Iris pigment epithelial cell (primary cell): ENCODE data around the gene DHCR7.

Experiments used
- DNase-seq: peaks from one replicate; pipeline ENCODE4 v3.0.0-alpha.2; 2011; ENCODE audit warnings: low read depth

Gene DHCR7

DNA sequence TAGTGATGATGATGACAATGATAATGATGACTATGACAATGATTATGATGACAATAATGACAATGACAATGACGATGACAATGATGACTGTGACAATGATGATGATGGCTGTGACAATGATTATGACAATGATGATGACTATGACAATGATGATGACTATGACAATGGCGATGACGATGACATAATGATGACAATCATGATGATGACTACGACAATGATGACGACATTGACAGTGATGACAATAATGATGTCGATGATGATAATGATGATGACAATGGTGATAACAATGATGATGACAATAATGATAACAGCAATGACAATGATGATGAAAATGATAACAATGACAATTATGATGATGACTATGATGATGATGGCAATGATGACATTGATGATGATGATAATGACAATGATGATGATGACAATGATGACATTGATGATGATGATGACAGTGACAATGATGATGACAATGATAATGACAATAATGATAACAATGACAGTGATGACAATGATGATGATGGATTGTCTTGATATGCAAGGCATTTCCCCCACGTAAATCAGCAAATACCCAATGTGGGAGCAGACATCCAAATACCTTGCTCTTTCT is 37.7 kb downstream of the DHCR7 start:
- no peak for DNase-seq

GRCh38 chr11:71408826-71409225 is 39.4 kb downstream of the DHCR7 start:
- DNase-seq, result no peak

DNA sequence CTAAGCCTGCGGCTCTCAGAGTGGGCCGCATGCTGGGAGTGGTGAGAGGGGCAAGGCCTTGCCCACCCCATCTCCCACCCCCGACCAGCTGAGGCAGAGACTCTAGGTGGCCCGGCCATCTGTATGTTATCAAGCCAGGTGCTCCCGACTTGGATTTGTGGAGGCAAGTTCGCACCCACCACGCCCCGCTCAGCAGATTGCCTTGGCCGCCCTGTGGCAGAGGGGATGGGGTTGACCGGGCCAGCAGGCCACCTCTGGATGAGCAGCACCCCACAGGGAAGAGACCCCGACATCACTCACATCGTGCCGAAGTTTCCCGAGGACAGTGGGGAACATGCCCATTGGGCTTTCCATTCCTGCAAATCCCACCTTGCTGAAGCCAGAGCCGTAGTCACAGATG is 40.8 kb downstream of the DHCR7 start:
- no peak for DNase-seq

DNA sequence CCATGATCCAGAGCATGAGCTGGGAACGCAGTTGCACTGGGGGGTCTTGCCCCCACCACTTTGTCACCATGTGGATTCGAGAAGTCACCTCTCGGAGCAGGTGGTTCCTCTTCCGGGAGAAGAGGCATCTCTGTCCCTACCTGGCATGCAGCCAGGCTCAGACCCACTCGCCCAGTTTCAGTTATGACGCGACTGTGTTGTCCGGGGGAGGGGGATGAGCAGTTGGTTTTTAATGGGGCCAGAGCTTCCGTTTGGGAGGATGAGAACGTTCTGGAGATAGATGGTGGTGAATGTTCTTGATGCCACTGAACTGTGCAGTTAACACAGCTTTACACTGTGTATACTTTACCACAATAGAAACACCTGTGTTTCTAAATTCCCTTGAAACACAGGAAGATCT is 41.5 kb downstream of the DHCR7 start:
- DNase-seq, result no peak

GRCh38 chr11:71404209-71404608 is 44.0 kb downstream of the DHCR7 start:
- no peak for DNase-seq

DNA sequence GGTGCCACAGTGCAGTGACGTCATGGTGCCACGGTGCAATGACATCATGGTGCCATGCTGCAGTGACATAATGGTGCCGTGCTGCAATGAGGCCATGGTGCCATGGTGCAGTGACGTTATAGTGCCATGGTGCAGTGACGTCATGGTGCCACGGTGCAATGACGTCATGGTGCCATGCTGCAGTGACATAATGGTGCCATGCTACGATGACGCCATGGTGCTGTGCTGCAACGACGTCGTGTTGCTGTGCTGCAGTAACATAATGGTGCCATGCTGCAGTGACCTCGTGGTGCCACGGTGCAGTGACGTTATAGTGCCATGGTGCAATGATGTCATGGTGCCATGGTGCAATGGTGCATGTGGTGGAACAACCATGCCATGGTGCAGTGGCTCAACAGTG is 45.3 kb downstream of the DHCR7 start:
- no peak for DNase-seq

DNA sequence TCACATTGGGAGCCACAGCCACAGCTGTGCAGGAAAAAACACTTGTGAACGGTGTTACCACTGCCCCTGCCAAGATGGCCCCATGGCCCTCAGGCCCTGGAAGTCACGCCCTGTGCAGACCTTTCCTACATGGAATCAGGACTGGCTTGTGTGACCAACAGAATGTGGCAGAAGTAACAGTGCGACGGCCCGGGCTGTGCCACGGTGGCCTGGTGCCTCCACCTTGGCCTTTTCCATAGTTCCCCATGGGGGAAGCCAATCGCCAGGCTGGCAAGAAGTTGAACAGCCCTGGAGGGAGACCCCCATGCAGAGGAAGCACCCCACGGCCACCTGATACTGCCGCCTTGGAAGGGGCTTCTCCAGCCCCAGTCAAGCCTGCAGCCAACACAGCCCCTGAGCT is 48.0 kb downstream of the DHCR7 start:
- DNase-seq, result no peak

- no peak for DNase-seq
Observed at GRCh38 chr11:71399341-71399740, 48.9 kb downstream of the DHCR7 start.

DNA sequence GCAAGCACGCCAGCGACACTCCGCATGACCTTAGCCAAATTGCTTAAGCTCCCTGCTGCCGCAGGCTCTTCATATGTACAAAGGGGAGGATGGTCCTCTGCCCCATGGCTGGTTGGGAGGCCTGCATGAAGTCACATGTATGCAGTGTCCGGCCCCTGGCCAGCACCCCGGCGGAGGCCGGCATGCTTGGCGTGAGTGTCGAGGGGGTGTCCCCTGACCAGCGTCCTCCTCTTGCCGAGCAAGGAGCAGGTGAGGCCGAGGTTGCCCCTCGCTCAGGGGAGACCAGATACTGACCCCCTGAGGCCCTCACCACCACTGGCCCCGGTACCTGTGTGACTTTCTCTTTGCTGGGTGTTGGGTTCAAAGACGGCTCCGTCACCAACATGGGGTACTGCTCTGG is 50.2 kb downstream of the DHCR7 start:
- DNase-seq, result no peak

DNA sequence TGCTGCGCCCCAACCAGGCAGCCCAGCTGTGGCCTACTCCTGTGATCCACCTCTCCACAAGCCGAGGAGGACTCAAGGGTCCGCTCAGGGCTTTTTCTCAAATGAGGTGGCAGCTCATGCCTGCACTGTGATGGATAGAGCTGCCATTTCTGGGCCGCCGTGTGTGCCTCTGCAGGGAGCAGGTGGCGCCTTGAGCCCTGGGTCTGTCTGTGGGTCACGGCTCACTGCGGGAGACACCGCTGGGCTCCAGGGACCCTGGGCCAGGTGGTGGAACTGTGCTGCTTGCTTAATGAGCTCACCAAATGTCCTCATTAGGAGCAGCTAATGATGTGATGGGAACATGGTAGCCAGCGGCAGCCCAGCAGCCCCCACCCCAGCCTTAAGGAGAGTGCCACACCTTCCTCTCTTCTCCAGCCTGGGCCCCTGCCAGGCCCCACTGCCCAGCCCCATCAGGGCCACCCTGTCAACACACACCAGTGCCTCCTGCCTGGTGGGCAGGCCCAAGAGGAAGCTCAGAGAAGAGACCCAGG is 50.8 kb downstream of the DHCR7 start:
- DNase-seq, result no peak

DNA sequence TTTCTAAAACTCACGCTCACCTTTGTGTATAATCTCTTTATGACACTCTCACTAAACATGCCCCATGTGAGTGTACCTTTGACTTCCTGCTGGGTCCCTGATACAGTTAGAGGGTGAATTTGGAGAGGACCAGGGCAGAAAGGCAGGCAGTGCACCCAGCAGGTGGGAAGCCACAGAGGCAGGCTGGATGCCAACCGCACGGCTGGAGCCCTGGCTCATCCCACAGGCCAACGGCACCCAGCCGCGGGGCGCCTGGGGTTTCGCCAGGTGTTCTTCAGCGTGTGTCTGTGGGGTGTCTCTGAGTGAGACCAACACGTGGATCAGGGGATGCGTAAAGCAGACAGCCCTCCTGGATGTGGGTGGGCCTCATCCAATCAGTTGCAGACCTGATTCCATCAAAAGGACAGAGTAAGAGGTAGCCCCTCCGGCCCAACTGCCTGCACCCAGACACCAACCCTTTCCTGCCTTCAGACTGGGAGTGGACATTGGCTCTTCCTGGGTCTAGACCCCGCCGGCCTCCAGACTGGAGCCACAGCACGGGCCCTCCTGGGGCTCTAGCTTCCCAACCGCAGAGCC is 51.6 kb downstream of the DHCR7 start:
- no peak for DNase-seq

GRCh38 chr11:71395774-71396173 is 52.4 kb downstream of the DHCR7 start:
- no peak for DNase-seq

DNA sequence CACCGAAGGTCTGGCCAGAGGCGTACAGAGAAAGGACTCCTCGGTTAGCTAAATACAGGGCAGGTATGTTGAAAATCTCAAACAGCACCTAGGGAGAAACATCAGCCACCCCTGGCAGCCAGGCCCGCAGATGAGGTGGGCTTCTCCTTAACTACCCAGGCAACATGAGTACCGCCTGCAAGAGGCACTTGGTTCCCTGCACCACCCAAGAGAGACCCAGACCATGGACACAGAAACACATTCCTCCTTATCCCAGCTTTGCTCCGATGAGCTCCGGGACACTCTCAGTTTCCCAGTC is 53.0 kb downstream of the DHCR7 start:
- DNase-seq, result no peak

DNA sequence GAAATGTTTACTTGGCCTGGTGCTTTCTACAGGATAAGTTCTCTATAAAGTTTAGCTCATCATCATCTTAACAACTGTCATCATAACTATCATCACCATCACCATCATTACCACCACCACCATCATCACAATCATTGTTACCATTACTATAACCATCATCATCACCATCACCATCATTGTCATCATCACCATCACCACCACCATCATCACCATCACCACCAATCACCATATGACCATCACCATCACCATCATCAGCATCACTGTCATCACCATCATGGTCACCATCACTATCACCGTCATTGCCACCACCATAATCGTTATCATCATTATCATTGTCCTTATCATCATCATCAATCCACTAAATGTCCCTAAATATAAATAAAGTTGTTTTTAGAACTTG is 54.9 kb downstream of the DHCR7 start:
- no peak for DNase-seq

- no peak for DNase-seq
Observed at GRCh38 chr11:71391796-71392195, 56.4 kb downstream of the DHCR7 start.

- DNase-seq, result no peak
Observed at GRCh38 chr11:71391352-71391751, 56.8 kb downstream of the DHCR7 start.

DNA sequence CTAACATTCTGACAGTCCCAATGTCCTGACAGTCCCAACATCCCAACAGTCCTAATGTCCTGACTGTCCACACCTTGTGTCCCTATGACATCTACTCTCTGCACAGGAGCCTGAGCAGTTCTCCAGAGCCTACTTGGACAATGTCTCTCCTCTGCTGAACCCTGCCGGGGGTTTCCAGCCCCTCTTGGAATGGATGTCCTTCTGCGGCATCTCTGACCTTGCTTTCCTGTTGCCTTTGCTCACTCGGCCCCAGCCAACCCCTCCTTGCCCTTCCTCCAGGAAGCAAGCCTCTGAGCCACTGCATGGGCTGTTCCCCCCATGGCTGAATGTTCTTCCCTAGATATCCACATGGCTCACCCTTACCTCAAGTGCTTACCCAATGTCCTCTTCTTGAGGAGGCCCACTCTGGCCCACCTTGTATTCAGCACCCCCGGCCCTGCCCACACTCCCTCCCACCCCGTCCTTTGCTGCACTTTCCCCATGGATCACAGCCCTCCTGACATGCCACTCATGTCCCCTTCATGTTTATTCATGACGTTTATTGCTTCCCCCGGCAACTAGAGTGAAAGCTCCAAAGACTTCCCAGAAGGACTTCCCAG is 59.5 kb downstream of the DHCR7 start:
- no peak for DNase-seq

- no peak for DNase-seq
Observed at GRCh38 chr11:71387784-71388636, 60.2 kb downstream of the DHCR7 start.

DNA sequence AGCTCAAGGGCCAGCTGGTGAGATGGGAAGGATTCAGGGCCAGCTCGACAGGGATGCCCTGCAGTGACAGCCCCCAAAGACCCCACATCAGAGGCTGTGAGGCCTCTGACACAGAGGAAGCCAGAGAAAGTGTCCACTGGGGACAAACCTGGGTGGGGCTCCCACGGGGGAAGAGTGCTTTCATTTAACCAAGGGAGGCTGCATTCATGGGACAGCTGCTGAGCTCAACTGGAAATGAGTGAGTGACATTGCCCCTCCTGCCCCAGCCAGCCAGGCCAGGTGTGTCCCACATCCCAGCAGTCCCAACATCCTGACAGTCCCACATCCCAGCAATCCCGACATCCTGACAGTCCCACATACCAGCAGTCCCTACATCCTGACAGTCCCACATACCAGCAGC is 61.0 kb downstream of the DHCR7 start:
- DNase-seq, result no peak

DNA sequence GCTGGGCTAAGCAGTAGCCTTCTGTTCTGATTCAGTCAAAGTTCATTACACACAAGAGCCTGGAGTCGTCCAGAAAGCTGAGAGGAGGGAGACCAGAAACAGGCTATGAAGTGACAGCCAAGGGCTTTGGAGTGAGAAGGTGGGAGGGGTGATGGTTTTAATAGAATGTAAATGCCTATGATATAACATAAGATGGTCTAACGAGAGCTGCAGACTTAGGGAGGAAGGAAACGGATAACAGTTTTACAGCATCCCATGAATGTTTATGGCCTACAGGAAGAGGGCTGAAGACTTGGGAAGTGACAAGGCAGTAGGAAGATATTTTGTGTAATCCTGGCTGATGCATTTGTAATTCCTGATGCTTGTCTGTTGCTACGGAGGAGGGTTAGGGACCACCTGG is 62.0 kb downstream of the DHCR7 start:
- DNase-seq, result no peak

DNA sequence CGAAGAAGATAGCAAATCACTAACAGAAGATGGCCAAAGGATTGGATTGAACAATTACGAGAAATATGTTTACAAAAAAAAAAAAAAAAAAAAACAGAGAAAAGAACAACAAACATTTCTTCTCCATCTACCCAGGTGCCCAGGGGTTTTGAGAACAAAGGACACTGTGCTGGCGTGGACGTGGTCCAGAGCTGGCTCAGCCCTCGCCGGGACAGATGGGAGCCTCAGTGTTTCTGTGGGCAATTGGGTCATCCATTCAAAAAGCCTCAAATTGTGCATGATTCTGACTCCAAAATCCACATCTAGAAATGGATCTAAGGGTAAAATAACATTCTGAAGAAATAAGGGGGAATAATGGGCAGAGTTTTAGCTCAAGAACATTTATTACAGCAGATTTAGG is 63.1 kb downstream of the DHCR7 start:
- DNase-seq, result no peak

DNA sequence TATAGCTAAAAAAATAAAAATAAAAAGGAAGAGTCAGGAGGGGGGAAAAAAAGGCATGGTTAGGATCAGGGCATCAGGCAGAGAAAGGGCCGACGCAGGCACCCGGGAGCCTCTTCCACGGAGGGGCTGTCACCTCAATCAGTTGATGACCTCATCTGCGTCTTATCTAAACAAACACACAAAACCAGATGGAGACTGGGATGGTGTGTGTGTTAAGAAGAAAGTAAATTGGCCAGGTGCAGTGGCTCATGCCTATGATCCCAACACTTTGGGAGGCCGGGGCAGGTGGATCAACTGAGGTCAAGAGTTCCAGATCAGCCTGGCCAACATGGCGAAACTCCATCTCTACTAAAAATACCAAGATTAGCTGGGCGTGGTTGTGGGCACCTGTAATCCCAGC is 63.6 kb downstream of the DHCR7 start:
- no peak for DNase-seq
